GM12878 (cell line): ENCODE results near the gene TEX54. TPM values are rescaled to one million over a fixed set of nuclear protein-coding genes. Genes with fewer than 3 reads are reported as not detected.

Experiments
- ATAC-seq: fragments of 200-7000 bp; cut with Tn5 transposase; 3 replicates; pipeline ENCODE4 v1.9.1; 2020; ENCODE audit warnings: mild to moderate bottlenecking, moderate library complexity
- BruUV-seq: library from RNA; stranded (reverse); fragments of 400-500 nt; replicated peaks from 2 replicates; lab custom pipeline; 2021; lab: Mats Ljungman, UMichigan
- CTCF ChIA-PET: fragments of 300-600 bp; sonication (Branson Sonifier 250); formaldehyde crosslinking; extraction: SDS; loops from one replicate; lab custom pipeline; 2021; ENCODE audit warnings: inconsistent platforms; lab: Yijun Ruan, JAX
- POLR2A ChIA-PET: fragments of 350-600 bp; formaldehyde crosslinking; extraction: SDS; loops from one replicate; lab custom pipeline; 2021; ENCODE audit warnings: inconsistent platforms; lab: Charles Lee
- RAD21 ChIA-PET: fragments of 300-600 bp; sonication (Branson Sonifier 250); formaldehyde crosslinking; loops from one replicate; lab custom pipeline; 2023; ENCODE audit warnings: antibody characterized with exemption; ENCODE audit not compliant: unreplicated experiment; lab: Charles Lee
- SMC1A ChIA-PET: fragments of 300-600 bp; sonication (Branson Sonifier 250); formaldehyde crosslinking; loops from one replicate; lab custom pipeline; 2023; ENCODE audit not compliant: unreplicated experiment, uncharacterized antibody; lab: Charles Lee
- DNase-seq: peaks from one replicate; pipeline ENCODE4 v3.0.0-alpha.2; 2011; ENCODE audit warnings: low read depth, low spot score
- FAIRE-seq: peaks from 3 replicates; lab custom pipeline; 2011; peaks lifted over from hg19 to GRCh38; lab: Jason Lieb, UNC
- H2AFZ ChIP-seq: 2 replicates; pipeline ENCODE4 v1.6.0; 2011; ENCODE audit warnings: low read depth, low read length, control low read depth; ENCODE audit not compliant: control insufficient read depth
- H3K27ac ChIP-seq: 2 replicates; pipeline ENCODE4 v1.5.1; 2011; ENCODE audit warnings: control low read depth; ENCODE audit not compliant: control insufficient read depth, insufficient read depth
- H3K27me3 ChIP-seq, 2 experiments: replicated peaks in 1 of 2; 2 replicates each; pipeline versions ENCODE4 v1.6.0 to v1.6.1; 2011; ENCODE audit warnings: low read length in 1 of 2; ENCODE audit not compliant: control insufficient read depth in 2 of 2, insufficient read depth in 2 of 2
- H3K36me3 ChIP-seq, 2 experiments: 2 replicates each; pipeline ENCODE4 v1.5.1; 2011; ENCODE audit warnings: low read length in 1 of 2; ENCODE audit not compliant: control insufficient read depth in 2 of 2, insufficient read depth in 2 of 2
- H3K4me1 ChIP-seq: 2 replicates; pipeline ENCODE4 v1.6.1; 2011; ENCODE audit warnings: mild to moderate bottlenecking, low read length, moderate library complexity, mixed read lengths; ENCODE audit not compliant: control insufficient read depth, insufficient read depth
- H3K4me2 ChIP-seq: 2 replicates; pipeline ENCODE4 v1.6.0; 2011; ENCODE audit warnings: control low read depth; ENCODE audit not compliant: control insufficient read depth, insufficient read depth
- H3K4me3 ChIP-seq: fragments of 200-600 bp; sonication (generic); 2 replicates; pipeline ENCODE4 v1.5.1; 2016
- H3K79me2 ChIP-seq: 2 replicates; pipeline ENCODE4 v1.6.0; 2011; ENCODE audit warnings: low read length; ENCODE audit not compliant: control insufficient read depth, insufficient read depth
- H3K9ac ChIP-seq: 2 replicates; pipeline ENCODE4 v1.8.0; 2011; ENCODE audit warnings: low read length, control low read depth, mixed read lengths; ENCODE audit not compliant: control insufficient read depth, insufficient read depth
- H3K9me3 ChIP-seq: replicated peaks from 3 replicates; pipeline ENCODE4 v1.5.1; 2011; ENCODE audit warnings: mild to moderate bottlenecking, low read length; ENCODE audit not compliant: control insufficient read depth, insufficient read depth
- H4K20me1 ChIP-seq: 2 replicates; pipeline ENCODE4 v1.6.0; 2011; ENCODE audit not compliant: control insufficient read depth, insufficient read depth
- CREM ChIP-seq: IDR thresholded peaks from 2 replicates; pipeline ENCODE4 v1.6.1; 2014; ENCODE audit warnings: antibody characterized with exemption, low read depth
- LARP7 ChIP-seq: fragments of 450-650 bp; IDR thresholded peaks from 2 replicates; pipeline ENCODE4 v1.6.1; 2017; ENCODE audit warnings: mild to moderate bottlenecking
- MAX ChIP-seq: IDR thresholded peaks from 2 replicates; pipeline ENCODE4 v1.6.1; 2012; ENCODE audit warnings: low read depth, low read length, improper control_type of control experiment
- MEF2B ChIP-seq: fragments of 450-650 bp; IDR thresholded peaks from 2 replicates; pipeline ENCODE4 v1.6.1; 2018; ENCODE audit warnings: mild to moderate bottlenecking, moderate library complexity; ENCODE audit not compliant: partially characterized antibody, poor library complexity, severe bottlenecking
- SMAD5 ChIP-seq: IDR thresholded peaks from 2 replicates; pipeline ENCODE4 v1.6.1; 2016; ENCODE audit warnings: antibody characterized with exemption, low read depth
- SMC3 ChIP-seq: IDR thresholded peaks from 2 replicates; pipeline ENCODE4 v1.6.1; 2011; ENCODE audit warnings: low read length, improper control_type of control experiment, borderline replicate concordance
- SPI1 ChIP-seq: IDR thresholded peaks from 2 replicates; pipeline ENCODE4 v1.6.1; 2011; ENCODE audit warnings: low read depth, mild to moderate bottlenecking, low read length, moderate library complexity, borderline replicate concordance; ENCODE audit not compliant: insufficient read depth
- YBX1 ChIP-seq: fragments of 450-650 bp; IDR thresholded peaks from 2 replicates; pipeline ENCODE4 v1.6.1; 2016; ENCODE audit warnings: antibody characterized with exemption
- ZNF207 ChIP-seq: fragments of 450-650 bp; IDR thresholded peaks from 2 replicates; pipeline ENCODE4 v1.6.1; 2014; ENCODE audit warnings: antibody characterized with exemption, mild to moderate bottlenecking, borderline replicate concordance
- ZNF24 ChIP-seq: fragments of 450-650 bp; IDR thresholded peaks from 2 replicates; pipeline ENCODE4 v1.6.1; 2017; ENCODE audit warnings: antibody characterized with exemption, mild to moderate bottlenecking
- WGBS: methylation state at CpG from one replicate; pipeline ENCODE4 v1.1.6; 2016; ENCODE audit warnings: low lambda C conversion rate; ENCODE audit not compliant: insufficient replicate concordance, insufficient coverage; ENCODE audit errors: missing lambda C conversion rate; 5-methylcytosine and 5-hydroxymethylcytosine counted together
- in situ Hi-C: fragments of 300-500 bp; cut with MboI; formaldehyde crosslinking; loops from 9 replicates; pipeline ENCODE4 v1.14.3; 2018; ENCODE audit warnings: mixed read lengths
- intact Hi-C: fragments of 100-400 bp; cut with micrococcal nuclease; formaldehyde crosslinking; loops from one replicate; pipeline ENCODE4 v1.14.2; 2022; ENCODE audit not compliant: unreplicated experiment
- polyA plus RNA-seq, 11 experiments: library from polyadenylated mRNA; depleted of rRNA in 4 of 11; unstranded in 6 of 11; stranded (reverse) in 5 of 11; fragments of >200 nt; fragmentation: Nextera tagmentation in 4 of 11; fragmentation: Illumina TruSeq in 1 of 11; extraction: Ambion mirVana in 4 of 11; extraction: Trizol in 1 of 11; gene quantifications; 1 replicate in 1 of 11; 2 replicates in 10 of 11; pipeline versions ENCODE4 v1.2.1 to v1.2.3, GENCODE V29; 2011 to 2016; ENCODE audit warnings: inconsistent platforms in 2 of 11, missing spikeins in 2 of 11, low read depth in 1 of 11
- total RNA-seq, 4 experiments: library from RNA; depleted of rRNA in 3 of 4; stranded (reverse); fragments of >200 nt in 3 of 4; fragmentation: Illumina TruSeq in 1 of 4; extraction: Trizol in 1 of 4; gene quantifications; 2 replicates each; pipeline versions ENCODE4 v1.2.1 to v1.2.3, GENCODE V29; 2013 to 2021
- TF ChIP-seq, protein P1 (sequence below): IDR thresholded peaks from 2 replicates; pipeline ENCODE4 v1.6.1; 2012; ENCODE audit warnings: low read depth, low read length, improper control_type of control experiment
- TF ChIP-seq, protein P2 (sequence below): IDR thresholded peaks from 2 replicates; pipeline ENCODE4 v1.6.1; 2012; ENCODE audit warnings: low read depth, low read length, improper control_type of control experiment

The TEX54 gene
- total and polyA plus RNA-seq, 10 of the 15 experiments (the other 5 are each of a cell fraction or from before 2014, with no cell fraction given), result 0.38 to 0.68 (median 0.51) TPM; not detected in 7

- ChIA-PET POLR2A (interaction anchor here (0.5 to 4.4 kb wide), 7 partner anchors 8 to 379 kb away, joined by 3 to 41 read pairs (median 6); partner anchors contain the start of genes HNRNPUL2, POLR2G and TAF6L), SMC1A (interaction anchor here (0.6 to 1.0 kb wide), 3 partner anchors 18 to 93 kb away, joined by 3 read pairs; no protein-coding TSS in a partner anchor), RAD21 (interaction anchor here (0.7 to 2.8 kb wide), 2 partner anchors 17 to 152 kb away, joined by 3 to 13 read pairs; partner anchors contain the start of gene HNRNPUL2), CTCF (interaction anchor here (0.9 to 5.7 kb wide), 3 partner anchors 16 to 92 kb away, joined by 3 to 38 read pairs (median 32); partner anchors contain the start of gene TMEM179B)
- TF ChIP-seq MAX (no peak), LARP7 (no peak), SPI1 (no peak), CREM (no peak), MEF2B (no peak), ZNF24 (no peak), SMAD5 (no peak), SMC3 (no peak), ZNF207 (no peak), YBX1 (no peak)
- TF ChIP-seq, protein P1, sequence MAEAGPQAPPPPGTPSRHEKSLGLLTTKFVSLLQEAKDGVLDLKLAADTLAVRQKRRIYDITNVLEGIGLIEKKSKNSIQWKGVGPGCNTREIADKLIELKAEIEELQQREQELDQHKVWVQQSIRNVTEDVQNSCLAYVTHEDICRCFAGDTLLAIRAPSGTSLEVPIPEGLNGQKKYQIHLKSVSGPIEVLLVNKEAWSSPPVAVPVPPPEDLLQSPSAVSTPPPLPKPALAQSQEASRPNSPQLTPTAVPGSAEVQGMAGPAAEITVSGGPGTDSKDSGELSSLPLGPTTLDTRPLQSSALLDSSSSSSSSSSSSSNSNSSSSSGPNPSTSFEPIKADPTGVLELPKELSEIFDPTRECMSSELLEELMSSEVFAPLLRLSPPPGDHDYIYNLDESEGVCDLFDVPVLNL, result no peak
- TF ChIP-seq, protein P2, sequence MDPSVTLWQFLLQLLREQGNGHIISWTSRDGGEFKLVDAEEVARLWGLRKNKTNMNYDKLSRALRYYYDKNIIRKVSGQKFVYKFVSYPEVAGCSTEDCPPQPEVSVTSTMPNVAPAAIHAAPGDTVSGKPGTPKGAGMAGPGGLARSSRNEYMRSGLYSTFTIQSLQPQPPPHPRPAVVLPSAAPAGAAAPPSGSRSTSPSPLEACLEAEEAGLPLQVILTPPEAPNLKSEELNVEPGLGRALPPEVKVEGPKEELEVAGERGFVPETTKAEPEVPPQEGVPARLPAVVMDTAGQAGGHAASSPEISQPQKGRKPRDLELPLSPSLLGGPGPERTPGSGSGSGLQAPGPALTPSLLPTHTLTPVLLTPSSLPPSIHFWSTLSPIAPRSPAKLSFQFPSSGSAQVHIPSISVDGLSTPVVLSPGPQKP, result no peak
- DNase-seq (no peak), FAIRE-seq (no peak), ATAC-seq (no peak)
- intact Hi-C loops, result no loop called here
- H3K27ac ChIP-seq, result peak overlapping the region; percentile 95
- H3K9ac ChIP-seq, result peak overlapping the region; percentile 96; the same call in 1 of the 2 replicates
- peaks cover 45% of the 10 kb centered on the region for H3K79me2 ChIP-seq
- H4K20me1 ChIP-seq, result no peaks in the 10 kb centered on the region
- peaks cover 15% of the 10 kb centered on the region for H3K4me1 ChIP-seq
- peak overlapping the region; percentile 78 for H3K4me2 ChIP-seq
- no peak overlapping the region for H2AFZ ChIP-seq
- peak overlapping the region; percentile 91; the same call in 1 of the 2 replicates for H3K4me3 ChIP-seq
- no TSS peak for BruUV-seq
- 78% methylated on average over 7 of the region's 7 CpGs for WGBS
- in situ Hi-C loops, result no loop called here
- no peaks in the 10 kb centered on the region for H3K9me3 ChIP-seq
- H3K27me3 ChIP-seq, result no peaks in the 10 kb centered on the region
- H3K36me3 ChIP-seq, result peaks cover 16% of the 10 kb centered on the region in 2 experiments
Measured at GRCh38 chr11:62879235-62879978, 46.8 kb upstream of the TEX54 start.
